Left colon (tissue), 2 donors: Measurements from ENCODE around the gene MIAT. TPM values are rescaled to one million over a fixed set of nuclear protein-coding genes. Genes with fewer than 3 reads are reported as not detected.

Experiments used
- ATAC-seq: fragments of 200-7000 bp; cut with Tn5 transposase; one replicate; pipeline ENCODE4 v1.9.1; 2020; ENCODE audit warnings: mild to moderate bottlenecking, moderate library complexity
- DNase-seq, 2 donors: peaks; one replicate each; pipeline ENCODE4 v3.0.0-alpha.2; 2020
- intact Hi-C, 2 donors: fragments of 100-400 bp; cut with DNase I in 1 of 2; cut with micrococcal nuclease in 1 of 2; formaldehyde crosslinking; loops; one replicate each; pipeline versions ENCODE4 v1.11.2 to v1.14.0; 2022; cut with DNase I, micrococcal nuclease
- total RNA-seq, 2 donors: library from RNA; stranded (reverse); fragmentation: NEBNext Ultra II Directional; extraction: Animal tissue kit (Norgen Biotek cat#: 25700); gene quantifications; one replicate each; pipeline ENCODE4 v1.2.1, GENCODE V29; 2021
- donor health status: DM: no; HTN: no; CAD: no.
- donor health status: DM: yes; HTN: yes; CAD: no.

MIAT gene
- total RNA-seq, 2 donors from 2014 or later, result 2.2 to 2.9 TPM

DNA sequence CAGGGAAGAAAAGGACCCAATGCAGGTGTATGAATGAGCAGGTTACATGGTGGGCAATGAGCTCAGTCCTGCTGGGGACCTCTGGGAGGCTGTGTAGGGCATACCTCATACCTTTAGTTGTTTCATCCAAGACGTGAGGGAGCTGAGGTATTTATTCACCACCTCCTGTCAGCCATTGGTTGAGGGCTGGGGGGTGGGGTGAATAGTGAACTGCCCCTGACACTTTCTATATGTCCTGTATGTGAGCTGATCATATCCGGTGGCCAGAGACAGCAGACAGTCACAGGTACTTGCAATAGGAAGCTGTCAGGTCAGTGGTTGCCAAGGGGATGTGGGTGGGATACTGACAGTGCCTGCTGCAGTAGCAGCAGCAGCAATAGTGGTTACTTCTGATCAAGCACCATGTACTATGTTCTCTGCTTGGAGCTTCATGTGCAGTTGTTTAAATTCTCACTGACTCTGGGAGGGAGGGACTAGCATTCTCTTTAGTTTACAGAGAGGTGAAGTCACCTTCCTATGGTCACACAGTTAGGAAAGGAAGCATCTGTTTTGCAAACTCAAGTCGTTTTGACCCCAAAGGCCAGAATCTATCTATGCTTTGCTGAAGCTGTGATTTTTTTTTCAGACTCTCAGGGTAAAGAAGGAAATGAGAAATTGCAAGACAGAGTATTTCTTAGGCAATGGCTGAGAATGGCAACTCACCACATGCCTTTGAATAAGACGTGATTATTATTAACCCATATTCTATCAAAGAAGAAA, 54.0 kb downstream of the MIAT start:
- intact Hi-C loops, result no loop called here
- ATAC-seq, result peak; percentile 29
- DNase-seq, result peak in 1 of 2 donors; percentile 24

DNA sequence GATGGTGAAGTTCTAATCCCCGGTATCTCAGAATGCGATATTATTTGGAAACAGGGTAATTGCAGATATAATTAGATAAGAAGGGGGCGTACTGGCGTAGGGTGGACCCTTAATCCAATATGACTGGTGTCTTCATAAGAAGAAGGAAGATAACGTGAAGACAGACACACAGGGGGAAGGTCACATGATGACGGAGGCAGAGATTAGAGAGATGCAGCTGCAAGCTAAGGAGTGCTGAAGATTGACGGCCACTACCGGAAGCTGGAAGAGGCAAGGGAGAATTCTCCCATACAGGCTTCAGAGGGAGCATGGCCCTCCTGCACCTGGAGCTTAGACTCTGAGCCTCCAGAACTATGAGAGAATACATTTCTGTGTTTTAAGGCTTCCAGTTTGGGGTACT, 54.8 kb downstream of the MIAT start:
- DNase-seq, result no peak
- intact Hi-C loops, result no loop called here
- ATAC-seq, result no peak

DNA sequence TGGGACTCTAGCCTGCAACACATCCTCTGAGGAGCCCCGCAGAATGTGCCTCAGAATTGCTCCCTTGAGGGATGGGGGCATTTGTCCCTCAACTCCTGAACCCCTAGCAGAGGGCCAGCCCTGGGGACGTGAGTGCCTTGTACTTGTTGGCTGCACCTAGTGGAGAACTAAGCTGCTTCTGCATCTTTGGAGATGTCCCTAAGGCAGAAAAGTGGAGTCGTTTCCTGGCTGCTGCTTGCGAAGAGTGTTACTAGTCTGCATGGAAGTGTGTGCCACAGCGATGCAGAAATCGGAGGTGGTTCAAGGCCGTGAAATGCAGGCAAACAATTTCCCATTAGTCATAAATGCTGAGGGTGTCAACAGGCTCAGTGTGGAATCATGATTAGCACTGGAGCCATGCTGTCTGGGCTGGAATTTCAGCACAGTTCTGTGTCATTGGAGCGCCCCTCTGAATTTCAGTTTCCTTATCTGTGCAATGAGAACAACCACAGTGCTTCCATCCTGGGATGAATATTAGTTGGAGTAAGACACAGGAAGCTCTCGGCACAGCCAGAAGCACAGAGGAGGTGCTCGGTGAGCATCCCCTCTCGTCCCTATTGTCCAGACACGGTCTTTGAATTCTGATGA, 56.5 kb downstream of the MIAT start:
- DNase-seq (no peak), ATAC-seq (no peak)
- intact Hi-C loops, result no loop called here

DNA sequence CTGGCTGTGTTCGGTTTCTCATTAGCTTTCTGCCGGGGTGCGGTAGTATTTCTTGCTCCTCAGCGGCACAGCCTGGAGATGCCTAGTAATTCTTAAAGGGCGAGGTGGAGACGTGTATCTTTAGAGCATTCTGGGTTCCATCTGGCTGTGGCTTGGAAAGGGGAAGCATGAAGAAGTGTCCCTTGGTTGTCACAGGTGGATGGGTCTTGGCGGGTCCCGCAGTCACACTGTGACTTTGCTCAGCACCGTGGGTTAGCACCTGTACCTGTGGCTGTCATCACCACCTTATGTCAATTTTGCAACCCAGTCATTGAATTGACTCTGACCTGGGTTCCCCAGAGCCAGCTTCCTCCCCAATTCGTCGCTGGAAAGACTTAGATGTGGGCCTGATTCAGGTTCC, 57.6 kb downstream of the MIAT start:
- no peak for DNase-seq
- no peak for ATAC-seq
- intact Hi-C loops, result no loop called here

DNA sequence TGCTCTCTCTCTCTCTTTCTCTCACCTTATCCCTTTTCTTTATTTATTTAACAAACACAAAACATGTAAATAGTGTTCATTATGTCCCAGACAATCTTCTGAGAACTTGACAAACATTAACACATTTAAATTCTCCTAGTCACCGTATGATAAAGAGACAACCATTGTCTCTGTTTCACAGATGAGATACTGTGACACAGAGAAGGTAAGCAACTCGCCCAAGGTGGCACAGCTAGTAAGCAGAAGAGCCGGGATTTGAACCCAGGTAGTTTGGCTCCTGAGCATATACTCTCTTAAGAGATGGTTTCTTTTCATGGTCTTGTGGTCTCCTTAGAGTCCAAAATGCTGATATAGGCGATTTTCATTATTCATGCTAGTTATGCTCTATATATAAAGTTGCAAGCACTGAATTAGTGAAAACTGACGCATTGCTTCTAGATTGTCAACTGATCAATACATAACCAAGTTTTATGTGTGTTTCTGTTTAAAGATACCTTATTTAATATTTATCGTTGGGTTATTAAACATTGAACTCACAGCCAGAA, 58.1 kb downstream of the MIAT start:
- DNase-seq (no peak), ATAC-seq (no peak)
- intact Hi-C loops, result no loop called here

DNA sequence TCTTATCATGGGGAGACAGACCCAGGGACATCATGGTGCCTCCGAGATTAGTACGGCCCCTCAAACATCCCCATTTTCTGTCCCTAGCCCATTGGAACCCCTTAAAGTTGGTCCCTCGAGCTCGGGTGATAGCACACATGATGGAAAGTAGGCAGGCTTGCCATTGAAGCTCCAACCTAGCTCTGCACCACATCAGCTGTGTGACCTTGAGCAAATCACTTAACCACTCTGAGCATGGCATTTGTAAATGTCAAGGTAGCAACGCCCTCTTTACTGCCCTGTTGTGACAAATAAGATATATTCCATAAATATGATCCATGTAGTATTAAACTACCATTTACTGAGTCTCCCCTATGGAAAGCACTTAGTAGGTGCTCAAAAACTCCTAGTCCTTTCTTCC, 61.1 kb downstream of the MIAT start:
- DNase-seq (no peak), ATAC-seq (no peak)
- intact Hi-C loops, result no loop called here

DNA sequence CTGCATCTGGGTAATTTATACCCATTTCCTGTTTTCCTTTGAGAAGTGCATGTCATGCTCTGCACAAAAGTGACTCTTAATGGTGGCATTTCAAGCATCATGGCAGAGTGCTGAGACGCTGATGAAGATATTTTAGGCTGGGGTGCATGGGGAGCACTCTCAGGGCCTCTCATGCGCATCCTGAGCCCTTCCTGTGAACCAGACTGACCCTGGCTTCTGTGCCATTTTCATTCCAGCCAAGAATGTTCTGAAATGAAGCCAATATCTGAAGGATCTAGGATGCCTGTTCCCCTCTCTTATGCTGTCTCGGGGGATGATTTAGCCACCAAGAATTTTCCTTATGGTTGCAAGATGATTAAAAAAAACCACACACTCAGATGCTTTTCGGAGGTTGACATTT, 61.5 kb downstream of the MIAT start:
- DNase-seq (no peak), ATAC-seq (no peak)
- intact Hi-C loops, result no loop called here

DNA sequence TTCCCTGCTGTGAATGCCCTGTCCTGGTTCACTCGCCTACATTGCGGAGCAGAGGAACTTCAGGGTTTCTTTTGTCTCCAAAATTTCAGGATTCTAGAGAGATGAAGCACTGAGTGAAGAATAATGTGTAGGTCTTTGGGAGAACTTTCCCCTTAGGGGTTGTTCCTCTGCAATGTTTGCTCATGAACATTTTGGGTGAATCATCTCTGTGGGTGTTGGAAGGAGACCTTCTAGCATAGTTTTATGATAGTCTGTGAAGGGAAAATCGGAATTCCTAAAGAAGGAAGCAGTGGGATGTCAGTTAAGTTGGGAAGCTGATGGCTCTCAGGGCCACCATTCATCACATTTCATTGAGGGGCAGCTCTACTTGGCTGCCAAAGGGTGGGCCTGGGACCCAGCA, 64.8 kb downstream of the MIAT start:
- DNase-seq (no peak), ATAC-seq (no peak)
- intact Hi-C loops, result no loop called here

DNA sequence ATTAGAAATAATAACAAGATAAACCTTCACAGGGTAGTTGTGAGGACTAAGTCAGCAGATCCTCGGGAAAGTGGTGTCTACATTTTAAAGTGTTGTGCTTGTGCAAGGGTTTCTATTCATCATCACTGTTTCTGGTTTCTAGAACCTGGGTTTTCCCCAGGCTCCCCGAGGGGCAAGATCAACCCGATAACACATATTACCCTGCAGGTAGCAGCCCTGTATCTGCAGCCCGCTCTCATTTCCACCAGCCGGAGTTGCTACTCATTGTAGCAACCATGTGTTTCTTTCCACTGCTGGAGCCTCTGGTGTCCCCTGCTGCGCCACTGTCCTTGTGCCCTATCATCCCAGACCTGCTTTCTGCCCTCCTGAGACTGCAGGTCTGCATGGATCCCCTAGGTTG, 67.0 kb downstream of the MIAT start:
- no peak for ATAC-seq
- no peak for DNase-seq
- intact Hi-C loops, result no loop called here

DNA sequence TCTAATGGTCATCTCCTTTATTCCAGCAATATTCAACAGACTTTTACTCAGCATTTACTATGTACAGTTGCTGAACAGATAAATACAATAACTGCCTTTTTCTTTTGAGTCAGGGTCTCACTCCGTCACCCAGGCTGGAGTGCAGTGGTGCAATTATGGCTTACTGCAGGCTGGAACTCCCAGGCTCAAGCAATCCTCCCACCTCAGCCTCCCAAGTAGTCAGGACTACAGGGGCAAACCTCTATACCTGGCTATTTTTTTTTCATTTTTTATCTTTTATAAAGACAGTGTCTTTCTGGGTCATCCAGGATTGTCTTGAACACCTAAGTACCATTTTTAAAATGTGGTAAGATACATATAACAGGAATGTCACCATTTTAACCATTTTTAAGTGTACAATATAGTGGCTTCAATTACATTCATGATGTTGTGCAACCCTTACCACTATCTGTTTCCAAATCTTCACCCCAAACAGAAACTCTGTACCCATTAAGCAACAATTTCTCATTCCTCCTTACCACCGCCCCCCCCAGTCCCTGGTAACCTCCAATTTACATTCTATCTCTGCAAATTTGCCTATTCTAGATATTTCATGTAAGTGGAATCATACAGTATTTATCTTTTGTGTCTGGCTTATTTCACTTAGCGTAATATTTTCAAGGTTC, 67.8 kb downstream of the MIAT start:
- DNase-seq (no peak), ATAC-seq (no peak)
- intact Hi-C loops, result no loop called here

Other genes starting within 250 kb of the MIAT start
- gene ASPHD2, start 228.3 kb upstream of the MIAT start, total RNA-seq, result 1 to 10 TPM; 7.0 to 7.1 TPM
- 10 to 100 TPM; 21.9 to 26.9 TPM for gene HPS4, start 173.8 kb upstream of the MIAT start, total RNA-seq
- gene SRRD, start 173.7 kb upstream of the MIAT start, total RNA-seq, result 10 to 100 TPM; 12.5 to 12.8 TPM
- 10 to 100 TPM; 27.9 to 30.7 TPM for gene TFIP11, start 145.1 kb upstream of the MIAT start, total RNA-seq
- 10 to 100 TPM; 15.5 to 15.7 TPM for gene TPST2, start 67.5 kb upstream of the MIAT start, total RNA-seq
- under 1 TPM in 1 of 2 donors, not detected in 1; 0.36 TPM for gene CRYBB1, start 39.6 kb upstream of the MIAT start, total RNA-seq
- not detected for gene CRYBA4, start 35.6 kb upstream of the MIAT start, total RNA-seq